Stimulated activated CD8-positive, alpha-beta memory T cell treated with anti-CD3 and anti-CD28 coated beads, Interleukin-12 subunit alpha, Interleukin-12 subunit beta, amount 100 ng/mL, for 24 hours (primary cell): ENCODE measurements around the gene HEG1.
"Not testable (repeated sequence)": the region's sequence is repeated elsewhere in the genome, so short reads cannot be mapped to it uniquely, and the experiment has no call there.

Experiments used
- DNase-seq: peaks from one replicate; pipeline ENCODE4 v3.0.0-alpha.2; 2020; ENCODE audit errors: extremely low read depth

The HEG1 gene

DNA sequence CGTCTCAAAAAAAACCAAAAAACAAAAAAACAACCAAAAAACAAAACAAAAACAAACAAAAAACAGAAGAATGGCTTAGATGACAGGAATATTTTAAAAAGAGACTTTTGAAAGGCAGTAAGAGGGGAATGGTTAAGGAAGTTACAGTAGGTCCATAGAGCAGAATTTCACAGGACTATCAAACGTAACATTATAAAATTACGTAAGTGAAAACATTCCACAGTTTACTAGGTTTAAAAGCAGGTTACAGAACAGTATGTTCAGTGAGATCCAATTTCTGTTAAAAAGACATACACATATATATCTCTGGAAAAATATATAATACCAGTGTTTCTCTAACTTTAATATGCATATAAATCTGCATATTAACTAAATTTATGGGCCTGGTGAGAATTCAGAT is 71.0 kb downstream of the HEG1 start:
- DNase-seq: no peak

DNA sequence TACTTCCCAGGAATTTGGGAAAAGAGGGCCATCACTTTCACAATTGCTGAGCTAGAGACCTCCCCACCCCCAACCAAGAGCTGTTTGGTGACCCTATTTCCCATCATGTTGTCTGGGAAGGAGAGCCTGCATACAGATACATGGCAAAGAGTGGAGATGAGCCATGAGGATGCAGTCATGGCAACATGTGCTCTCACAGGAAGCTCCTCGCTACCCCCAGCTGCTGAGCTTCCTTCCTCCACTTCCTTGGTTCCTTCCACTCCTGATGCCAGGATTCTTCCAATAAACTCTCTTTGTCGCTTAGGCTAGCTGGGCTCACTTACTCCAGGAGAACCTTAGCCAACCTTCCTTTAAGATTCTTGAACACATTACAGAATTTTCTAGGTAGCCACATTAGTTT is 72.9 kb downstream of the HEG1 start:
- DNase-seq: no peak

DNA sequence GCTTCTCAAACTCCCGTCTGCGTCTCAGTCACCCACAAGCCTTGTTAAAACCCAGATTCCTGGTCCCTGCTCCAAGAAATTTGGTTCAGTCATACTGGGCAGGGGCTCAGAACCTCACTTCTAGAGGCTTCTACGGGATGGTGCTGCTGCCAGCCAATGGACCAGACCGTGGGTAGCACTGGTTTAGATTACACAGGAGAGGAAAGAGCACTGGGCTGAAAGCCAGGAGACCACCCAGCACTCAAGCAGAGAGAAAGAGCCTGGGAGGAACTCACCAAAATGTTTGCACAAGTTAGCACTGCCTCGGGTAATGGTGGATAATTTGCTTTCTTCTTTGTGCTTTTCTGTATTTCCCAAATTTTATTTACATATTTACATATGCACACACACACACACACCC is 74.3 kb downstream of the HEG1 start:
- no peak for DNase-seq

DNA sequence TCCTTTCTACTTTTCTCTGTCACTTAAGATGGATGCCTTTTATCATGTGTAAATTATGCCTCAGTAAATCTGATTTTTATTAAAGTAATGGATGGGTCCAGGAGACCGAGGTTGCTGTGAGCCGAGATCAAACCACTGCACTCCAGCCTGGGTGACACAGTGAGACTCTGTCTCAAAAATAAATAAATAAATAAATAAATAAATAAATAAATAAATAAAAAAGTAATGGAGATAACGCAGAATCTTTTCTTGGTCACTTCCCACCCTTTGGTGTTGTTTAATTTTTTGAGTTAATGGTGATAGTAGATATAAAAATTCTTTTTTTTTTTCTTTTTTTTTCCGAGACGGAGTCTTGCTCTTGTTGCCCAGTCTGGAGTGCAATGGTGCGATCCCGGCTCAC is 77.2 kb downstream of the HEG1 start:
- no peak for DNase-seq

DNA sequence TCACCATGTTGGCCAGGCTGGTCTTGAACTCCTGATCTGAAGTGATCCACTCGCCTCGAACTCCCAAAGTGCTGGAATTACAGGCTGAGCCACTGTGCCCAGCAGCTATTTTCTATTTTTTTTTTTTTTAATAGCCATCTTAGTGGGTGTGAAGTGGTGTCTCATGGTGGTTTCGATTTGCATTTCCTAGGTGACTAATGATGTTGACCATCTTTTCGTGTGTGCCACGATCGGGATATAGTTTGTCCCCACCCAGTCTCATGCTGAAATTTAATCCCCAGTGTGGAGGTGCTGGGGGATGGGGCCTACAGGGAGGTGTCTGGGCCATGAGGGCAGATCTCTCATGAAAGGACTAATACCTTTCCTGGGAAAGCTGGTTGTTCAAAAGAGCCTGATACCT is 79.4 kb downstream of the HEG1 start:
- DNase-seq: no peak

DNA sequence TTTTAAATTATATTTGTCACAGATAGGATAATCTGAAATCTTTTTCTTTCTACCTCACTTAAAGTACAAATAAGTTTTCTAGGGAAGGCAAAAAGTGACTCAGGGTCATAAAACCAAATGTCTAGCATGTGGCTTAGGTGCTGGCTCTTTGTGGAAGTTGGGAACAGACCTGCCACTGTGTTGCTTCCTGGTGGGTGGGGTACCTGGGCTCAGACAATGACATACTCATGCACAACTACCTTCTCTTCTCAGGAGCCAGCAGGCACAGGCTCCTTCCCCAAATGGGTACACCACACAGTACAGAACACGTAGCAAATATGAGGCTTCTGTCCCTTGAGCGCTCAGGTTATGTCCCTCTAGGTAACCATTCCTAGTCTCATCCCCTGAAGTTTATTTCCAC is 81.1 kb downstream of the HEG1 start:
- no peak for DNase-seq

DNA sequence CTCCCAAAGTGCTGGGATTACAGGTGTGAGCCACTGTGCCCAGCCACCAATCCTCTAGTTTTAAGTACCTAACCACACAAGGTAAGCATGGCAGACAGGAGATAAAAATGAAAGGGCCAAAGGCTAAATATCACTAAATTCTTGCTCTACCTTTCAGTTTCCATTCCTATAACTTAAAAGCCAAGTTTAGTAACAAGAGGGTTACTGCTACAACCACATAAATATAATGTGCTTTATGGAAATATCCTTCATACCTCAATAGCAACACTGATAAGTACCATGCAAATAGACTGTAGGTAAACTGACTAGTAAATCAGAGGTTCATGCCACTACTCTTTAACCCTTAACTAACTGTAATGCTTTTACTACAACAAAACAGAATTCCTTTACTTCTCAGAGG is 82.5 kb downstream of the HEG1 start:
- no peak for DNase-seq

DNA sequence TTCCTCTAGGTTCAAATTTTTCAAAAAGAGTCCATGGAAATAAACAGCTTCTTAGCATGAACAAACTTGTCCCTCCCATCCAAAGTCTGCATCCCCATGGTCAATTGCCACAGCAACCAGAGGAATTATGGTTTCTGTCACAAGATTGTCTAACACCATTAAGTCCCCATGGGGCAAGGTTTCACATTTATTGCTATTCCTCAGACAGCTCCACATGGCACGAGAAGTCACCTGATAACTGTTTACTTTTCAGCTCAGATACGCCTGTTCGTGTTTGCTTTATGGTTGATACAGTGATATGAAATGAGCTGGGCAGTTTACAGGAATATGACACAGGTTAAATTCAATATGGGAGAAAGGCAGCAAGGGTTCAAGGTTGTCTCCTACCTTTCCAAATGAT is 83.3 kb downstream of the HEG1 start:
- DNase-seq: no peak

DNA sequence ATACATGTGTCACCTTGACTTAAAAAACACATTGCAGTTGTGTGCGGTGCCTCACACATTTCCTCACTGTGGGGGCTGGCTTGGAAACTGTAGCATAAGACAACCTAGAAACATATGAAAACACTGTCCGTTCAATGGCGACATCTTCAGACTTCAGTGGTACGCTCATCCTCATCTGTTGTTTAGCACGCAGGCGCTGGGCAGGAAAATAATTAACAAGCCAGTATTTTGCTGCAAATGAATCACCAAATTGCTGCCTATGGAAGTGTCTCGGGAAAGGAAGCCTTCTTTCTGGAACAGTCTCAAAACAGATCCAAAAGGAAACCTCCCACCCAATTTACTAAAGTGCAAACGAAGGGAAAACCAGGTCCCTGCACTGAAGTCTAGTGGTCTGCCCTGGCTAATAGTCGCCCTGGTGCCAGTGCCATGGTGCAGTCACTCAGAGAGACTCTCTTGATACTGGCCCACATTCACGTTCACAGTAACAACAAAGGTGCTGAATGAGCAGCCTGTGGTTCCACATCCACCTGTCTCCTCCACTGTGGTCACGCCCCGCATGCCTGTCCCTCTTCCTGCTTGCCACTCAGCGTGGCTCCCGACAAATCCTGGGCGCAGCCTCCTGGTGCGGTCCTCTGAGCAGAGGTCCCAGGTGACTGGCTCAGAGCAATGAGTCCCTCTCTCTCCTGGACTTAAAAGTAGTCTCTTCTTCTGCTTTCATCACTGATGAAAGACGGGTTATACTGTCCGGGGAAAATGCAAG is 85.7 kb downstream of the HEG1 start:
- DNase-seq: no peak

DNA sequence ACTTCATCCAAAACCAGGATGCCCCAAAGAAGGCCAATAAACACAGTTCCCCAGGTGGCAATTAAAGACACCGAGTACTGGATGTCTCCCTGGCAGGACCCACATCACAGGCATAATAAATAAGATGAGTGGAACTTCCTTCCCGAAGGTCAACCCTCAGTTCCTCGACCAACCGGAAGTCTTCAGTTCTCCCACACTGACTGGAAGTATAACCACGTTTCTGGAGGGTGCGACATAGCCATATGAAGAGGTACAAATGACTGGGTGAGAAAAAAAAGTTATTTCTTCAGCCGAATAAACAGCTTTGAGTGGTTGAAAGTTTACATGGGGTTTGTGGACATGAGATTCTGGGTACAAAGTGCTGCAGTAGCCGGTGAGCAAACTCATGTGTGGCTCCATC is 86.6 kb downstream of the HEG1 start:
- DNase-seq: no peak

DNA sequence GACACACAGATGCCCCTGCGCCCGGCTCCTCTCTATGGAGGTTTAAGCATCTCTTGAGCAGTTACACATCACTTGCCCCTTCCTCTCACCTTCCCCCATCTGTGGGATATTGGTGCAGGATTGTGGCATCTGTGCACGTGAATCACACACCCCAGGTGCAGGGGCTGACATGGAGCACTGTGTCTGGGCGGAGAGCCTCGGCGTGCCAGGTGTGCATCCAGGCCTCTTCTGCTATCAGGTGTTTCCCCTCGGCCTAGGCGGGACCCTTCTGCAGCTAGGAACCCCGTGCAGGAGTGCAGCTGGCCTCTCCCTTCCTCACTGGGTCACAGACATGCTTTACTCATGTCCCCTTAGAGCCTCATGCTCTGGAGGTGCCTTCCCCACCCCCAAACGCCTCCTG is 87.8 kb downstream of the HEG1 start:
- no peak for DNase-seq

DNA sequence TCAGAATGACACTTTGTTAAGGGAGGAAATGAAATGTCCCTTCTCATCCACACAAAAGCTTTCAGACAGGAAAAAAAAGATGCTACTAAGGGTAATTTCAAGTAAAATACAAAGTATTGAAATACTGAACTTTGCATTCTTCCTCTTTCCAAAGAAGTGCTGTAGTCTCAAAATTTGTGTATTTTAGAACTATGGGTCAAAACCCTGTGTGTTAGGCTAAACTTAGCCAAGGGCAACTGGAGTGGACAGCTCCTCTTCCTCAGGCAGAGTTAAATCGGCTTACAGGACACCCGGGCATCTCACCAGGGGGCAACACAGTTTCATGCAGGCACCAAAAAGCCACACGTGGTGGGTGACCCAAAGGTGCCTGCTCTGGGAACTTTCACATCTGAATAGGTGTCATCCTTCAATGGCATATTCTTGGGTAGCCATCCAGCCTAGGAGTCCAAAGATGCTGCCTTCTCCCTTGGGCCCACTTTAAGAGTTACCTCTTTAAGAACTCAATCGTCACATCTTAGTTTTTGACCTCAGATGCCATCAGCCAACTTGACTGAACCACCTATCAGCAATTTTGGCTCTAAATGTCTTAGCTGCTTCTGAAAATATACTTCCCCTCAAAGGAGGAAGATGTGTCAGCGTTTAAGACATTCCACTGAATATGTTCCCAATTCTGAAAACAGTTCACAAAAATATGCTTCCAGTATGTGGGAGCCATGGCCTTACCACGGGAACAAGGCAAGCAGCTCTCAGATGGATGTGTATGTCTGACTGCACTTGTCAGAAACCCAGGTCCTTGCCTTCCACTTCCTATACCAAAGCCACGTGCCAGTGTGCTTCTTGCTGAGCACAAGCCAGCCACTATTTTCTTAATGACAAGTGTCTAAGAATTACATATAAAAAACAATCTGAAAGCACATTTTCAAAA is 89.0 kb downstream of the HEG1 start:
- DNase-seq: no peak

DNA sequence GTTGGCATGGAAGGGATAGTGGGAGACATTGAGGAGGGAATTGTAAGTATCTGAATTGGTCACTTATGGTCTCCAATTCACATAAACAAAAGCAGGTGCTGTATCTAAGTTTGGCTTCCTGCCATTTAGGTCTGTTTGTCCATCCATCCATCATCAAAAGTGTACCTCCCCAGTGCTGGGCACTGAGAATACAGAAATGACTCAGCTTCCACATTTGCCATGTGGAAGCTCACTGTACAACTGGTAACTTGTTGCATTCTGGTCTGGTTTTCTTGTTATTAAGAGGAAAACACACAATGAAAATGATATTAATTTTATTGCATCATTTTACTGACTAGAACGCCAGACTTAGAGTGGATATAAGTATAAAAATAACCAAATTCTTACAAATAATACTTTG is 90.4 kb downstream of the HEG1 start:
- no peak for DNase-seq

DNA sequence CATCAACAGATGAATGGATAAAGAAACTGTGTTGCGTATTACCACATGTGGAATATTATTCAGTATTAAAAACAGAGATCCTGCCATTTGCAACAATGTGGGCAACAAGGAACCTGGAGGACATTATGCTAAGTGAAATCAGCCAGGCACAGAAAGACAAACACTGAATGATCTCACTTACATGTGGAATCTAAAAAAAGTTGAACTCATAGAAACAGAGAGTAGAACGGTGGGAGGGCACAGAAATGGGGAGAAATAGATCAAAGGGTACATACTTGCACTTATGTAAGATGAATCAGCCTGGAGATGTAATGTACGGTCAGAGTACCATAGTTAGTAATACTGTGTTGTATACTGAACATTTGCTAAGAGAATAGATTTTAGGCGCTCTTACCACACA is 91.4 kb downstream of the HEG1 start:
- DNase-seq: no peak

DNA sequence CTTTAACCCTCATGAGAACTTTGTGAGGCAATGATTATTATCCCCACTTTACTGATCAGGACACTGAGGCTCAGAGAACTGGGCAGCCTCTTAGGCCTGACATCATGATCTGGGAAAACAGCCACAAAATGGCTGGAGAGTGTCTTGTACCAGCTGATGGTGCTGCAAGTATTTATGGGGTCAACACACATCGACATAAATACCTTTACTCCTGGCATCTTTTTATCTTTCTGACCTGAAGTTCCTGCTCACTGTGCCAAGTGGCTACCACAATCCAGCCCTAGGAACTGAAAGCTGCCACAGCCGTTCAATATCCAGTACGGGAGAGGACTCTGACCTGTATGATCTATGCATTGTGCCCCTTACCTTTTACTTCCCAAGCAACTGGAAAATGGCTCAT is 92.0 kb downstream of the HEG1 start:
- no peak for DNase-seq

DNA sequence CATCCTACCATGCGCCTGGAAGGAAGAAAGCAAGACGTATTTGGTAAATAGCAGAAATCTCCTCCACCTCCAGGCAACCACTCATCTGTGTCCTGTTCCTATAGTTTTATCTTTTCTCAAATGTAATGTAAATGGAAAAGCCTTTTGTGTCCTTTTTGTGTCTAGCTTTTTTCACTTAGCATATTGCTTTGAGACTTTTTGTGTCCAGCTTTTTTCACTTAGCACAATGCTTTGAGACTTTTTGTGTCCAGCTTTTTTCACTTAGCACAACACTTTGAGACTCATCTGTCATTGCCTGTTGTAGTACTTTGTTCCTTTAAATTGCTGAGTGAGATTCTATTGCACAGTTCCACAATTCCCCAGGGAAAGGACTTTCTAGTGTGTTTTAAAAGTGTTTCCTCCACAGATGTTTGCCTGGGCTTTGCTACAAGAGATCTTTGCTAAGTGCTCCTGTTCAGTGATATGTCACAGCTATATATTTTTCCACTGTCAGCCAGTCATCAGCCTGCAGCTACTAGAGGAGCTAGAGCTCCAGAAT is 93.3 kb downstream of the HEG1 start:
- DNase-seq: no peak

DNA sequence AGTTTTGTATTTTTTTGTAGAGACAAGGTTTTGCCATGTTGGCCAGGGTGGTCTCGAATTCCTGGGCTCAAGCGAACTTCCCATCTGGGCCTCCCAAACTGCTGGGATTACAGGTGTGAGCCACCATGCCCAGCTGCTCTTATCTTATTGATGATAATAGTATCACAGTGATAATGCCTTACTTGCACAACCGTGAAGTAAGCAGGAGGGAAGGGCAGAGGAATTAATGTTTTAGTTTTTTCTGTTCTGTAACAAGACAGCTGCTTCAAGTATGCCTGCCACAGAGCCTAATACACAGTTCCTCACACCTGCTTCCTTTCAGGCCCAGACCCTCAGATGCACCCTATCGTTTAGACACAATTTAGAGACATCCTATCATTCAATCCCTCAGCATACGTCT is 95.1 kb downstream of the HEG1 start:
- no peak for DNase-seq

DNA sequence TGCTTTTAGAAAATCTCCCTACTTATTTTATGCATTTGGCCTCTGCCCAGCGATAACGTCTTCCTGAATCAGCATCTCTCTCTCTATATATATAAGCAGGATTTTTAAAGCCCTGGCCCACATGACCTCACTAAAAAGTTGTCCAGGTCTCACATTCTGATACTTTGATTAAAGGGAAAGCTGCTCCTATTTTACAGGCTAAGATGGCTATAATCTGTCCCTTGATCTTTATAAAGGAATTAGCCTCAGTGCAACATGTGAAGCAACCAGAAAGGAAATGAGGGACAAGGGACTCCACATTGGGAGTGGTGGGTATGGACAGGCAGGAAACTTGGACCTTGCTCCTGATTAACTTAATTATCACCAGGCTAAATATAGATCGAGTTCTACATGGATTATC is 95.7 kb downstream of the HEG1 start:
- no peak for DNase-seq

DNA sequence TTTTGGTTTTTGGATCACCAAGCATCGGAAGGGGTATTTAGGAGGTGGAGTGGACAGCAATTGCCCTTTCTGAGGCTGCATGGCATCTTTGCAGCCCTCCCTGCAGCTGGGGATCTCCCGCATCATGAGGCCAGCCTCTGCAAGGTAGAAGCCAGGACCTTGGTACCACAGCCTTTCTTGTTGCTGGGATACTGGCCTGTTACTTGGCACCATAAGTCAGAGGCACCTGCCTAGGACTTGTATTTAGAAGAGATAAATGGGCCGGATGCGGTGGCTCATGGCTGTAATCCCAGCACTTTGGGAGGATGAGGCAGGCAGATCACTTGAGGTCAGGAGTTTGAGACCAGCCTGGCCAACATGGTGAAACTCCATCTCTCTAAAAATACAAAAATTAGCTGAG is 97.8 kb downstream of the HEG1 start:
- not testable (repeated sequence) for DNase-seq

DNA sequence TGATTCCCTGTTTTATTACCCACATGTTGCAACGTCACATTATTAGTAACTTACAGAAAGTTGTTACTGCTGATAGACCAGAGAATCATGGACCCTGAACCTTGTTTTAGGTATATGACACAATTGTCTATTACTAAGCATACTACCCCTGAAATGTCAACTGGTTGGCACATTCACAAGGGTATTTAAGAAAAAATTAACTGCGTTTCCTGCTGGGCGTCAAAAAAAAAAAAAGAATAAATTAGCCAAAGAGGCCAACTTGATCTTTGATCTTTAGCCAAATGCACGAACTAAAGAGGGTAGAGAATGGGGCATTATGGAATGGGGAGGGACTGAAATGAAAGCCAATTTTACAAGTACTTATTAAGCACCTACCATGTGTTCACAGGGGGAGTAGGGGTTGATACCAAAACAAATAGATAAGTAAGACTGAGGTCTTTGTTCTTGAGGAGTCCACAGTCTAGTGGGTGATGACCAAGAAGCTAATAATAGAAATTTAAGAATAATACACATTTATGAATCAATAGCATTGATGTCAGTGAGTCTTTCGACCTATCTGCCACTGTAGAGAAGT is 103.4 kb downstream of the HEG1 start:
- no peak for DNase-seq

DNA sequence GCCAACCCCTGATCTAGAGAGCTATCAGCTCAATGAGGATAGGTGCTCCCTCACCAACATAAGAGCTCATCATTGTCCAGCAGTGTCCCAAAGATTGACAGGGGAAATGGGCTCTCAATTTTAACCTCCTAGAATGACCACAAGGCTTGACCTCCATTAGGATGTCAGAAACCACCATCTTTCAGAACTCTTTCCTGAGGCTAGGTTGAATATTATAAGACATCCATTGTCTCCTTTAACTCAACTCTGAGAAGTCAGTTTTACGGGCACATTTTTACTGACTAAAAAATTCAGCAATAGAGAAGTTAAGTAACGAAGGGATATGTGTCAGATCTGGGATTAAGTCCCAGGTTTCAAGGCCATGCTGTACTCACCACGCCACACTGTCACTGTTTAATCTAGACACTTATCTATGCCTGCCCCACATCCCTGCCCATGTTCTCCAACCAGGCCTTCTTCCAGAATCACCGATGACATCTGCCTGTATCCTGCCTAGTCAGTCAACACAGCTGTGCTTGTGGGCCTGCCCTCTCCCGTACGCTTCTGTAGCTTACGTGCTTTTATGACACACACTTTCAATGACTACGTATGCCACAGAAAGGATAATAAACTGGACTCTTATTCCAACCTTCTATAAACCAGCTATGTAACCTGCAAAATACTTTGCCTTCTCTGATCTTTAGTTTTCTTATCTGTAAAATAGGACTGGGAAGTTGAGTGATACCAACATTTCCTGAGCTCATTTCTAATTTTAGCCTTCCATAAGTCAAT is 104.1 kb downstream of the HEG1 start:
- DNase-seq: no peak

DNA sequence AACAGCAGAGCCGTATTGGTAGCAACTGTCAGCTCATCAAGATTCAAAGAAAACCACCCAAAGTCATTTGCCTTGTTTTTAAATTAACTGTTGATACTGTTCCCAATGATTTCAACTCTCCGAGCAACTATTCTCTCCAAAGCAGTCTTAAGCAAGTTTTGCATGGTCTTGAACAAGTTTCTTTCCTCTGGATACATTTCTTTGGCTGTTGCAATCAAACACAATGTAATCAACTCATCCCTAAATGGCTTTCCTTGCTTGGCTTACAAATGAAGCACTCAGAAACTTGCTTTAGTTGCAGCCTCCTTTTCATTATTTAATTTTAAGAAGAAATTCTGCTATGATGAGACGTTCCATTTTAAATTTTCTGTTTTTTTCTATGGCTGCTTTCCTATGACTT is 105.8 kb downstream of the HEG1 start:
- no peak for DNase-seq
